Inferior parietal cortex (tissue), 1 donor: Measurements from ENCODE around the gene RAD51B.
"Not testable (repeated sequence)": the region's sequence is repeated elsewhere in the genome, so short reads cannot be mapped to it uniquely, and the experiment has no call there.

ENCODE experiments used
- DNase-seq: peaks from one replicate; pipeline ENCODE4 v3.0.0-alpha.2; 2016; ENCODE audit errors: extremely low spot score

The RAD51B gene

GRCh38 chr14:68695856-68696255, 876.3 kb downstream of the RAD51B start:
- DNase-seq: no peak

GRCh38 chr14:68696266-68696665, 876.7 kb downstream of the RAD51B start:
- no peak for DNase-seq

GRCh38 chr14:68696721-68697495, 877.3 kb downstream of the RAD51B start:
- no peak for DNase-seq

GRCh38 chr14:68698773-68699172, 879.2 kb downstream of the RAD51B start:
- DNase-seq: not testable (repeated sequence)

GRCh38 chr14:68701001-68701741, 881.6 kb downstream of the RAD51B start:
- DNase-seq: no peak

- DNase-seq: no peak
These were observed 882.6 kb downstream of the RAD51B start for GRCh38 chr14:68702135-68702534.

- no peak for DNase-seq
These were observed 883.0 kb downstream of the RAD51B start for GRCh38 chr14:68702578-68702977.

GRCh38 chr14:68703093-68703492, 883.5 kb downstream of the RAD51B start:
- DNase-seq: no peak

- DNase-seq: no peak
These were observed 885.4 kb downstream of the RAD51B start for GRCh38 chr14:68704736-68705720.

- DNase-seq: no peak
These were observed 886.2 kb downstream of the RAD51B start for GRCh38 chr14:68705741-68706283.

GRCh38 chr14:68707482-68707881, 887.9 kb downstream of the RAD51B start:
- DNase-seq: no peak

- DNase-seq: no peak
These were observed 888.8 kb downstream of the RAD51B start for GRCh38 chr14:68708343-68708742.

- DNase-seq: no peak
These were observed 889.4 kb downstream of the RAD51B start for GRCh38 chr14:68709007-68709406.

- no peak for DNase-seq
These were observed 891.2 kb downstream of the RAD51B start for GRCh38 chr14:68710776-68711175.

- no peak for DNase-seq
These were observed 892.2 kb downstream of the RAD51B start for GRCh38 chr14:68711561-68712309.

- no peak for DNase-seq
These were observed 893.3 kb downstream of the RAD51B start for GRCh38 chr14:68712703-68713370.

- DNase-seq: no peak
These were observed 894.2 kb downstream of the RAD51B start for GRCh38 chr14:68713782-68714181.

GRCh38 chr14:68714991-68715924, 895.7 kb downstream of the RAD51B start:
- DNase-seq: no peak

- no peak for DNase-seq
These were observed 897.1 kb downstream of the RAD51B start for GRCh38 chr14:68716698-68717097.
